ENCODE data around the gene TBC1D30.

TBC1D30 gene

DNA sequence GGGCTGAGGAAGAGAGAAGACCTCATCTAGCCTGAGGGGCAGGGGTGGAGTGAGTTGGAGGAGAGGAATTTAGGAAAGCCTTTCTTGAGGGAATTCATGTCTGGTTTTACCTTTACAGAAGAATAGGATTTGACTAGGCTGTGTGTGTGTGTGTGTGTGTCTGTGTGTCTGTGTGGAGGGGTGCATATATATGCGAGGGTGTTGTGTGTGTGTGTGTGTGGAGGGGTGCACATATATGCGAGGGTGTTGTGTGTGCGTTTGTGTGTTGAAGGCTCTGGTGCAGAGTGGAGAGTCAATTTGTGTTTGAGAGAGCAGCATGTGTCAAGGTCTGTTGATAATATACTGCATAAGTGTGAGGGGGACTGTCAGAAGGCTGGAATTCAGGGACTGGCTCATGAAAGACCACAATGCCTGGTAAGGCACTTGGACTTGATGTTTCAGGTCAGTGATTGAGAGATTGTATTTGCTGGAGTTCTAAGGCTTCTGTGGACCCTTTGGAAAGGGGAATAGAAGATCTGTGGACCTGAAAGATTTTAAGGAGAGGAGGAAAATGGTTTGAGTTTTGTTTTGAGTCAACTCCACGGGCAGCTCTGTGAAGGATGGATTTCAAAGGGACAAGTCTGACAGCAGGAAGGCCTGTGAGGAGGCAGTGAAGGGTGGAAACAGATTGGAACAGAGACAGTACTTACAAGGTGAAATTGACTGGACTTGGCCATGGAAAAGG is 34.6 kb downstream of the TBC1D30 start:
- H3K36me3 ChIP-seq (ENCODE audit: low read depth), result no peaks in the 10 kb centered on the region
- H3K9me3 ChIP-seq (ENCODE audit: severe bottlenecking), result no peaks in the 10 kb centered on the region
- no peak for DNase-seq (ENCODE audit: low spot score)
- no peak for TF ChIP-seq CTCF (IDR thresholded peaks at IDR 0.05; ENCODE audit: poor library complexity, severe bottlenecking)
- H3K27me3 ChIP-seq (ENCODE audit: insufficient read depth, poor library complexity, severe bottlenecking), result no peaks in the 10 kb centered on the region
- no peaks in the 10 kb centered on the region for H3K4me1 ChIP-seq (ENCODE audit: insufficient read depth, poor library complexity, severe bottlenecking)
- no peak overlapping the region for H3K27ac ChIP-seq (ENCODE audit: poor library complexity, severe bottlenecking)
- ATAC-seq (ENCODE audit: low read depth), result no peak
- no peak overlapping the region for H3K4me3 ChIP-seq (ENCODE audit: severe bottlenecking)

GRCh38 chr12:64860446-64860998 is 36.1 kb downstream of the TBC1D30 start:
- no peak overlapping the region for H3K4me3 ChIP-seq (ENCODE audit: severe bottlenecking)
- H3K9me3 ChIP-seq (ENCODE audit: severe bottlenecking), result no peaks in the 10 kb centered on the region
- ATAC-seq (ENCODE audit: low read depth) (no peak), DNase-seq (ENCODE audit: low spot score) (no peak)
- no peaks in the 10 kb centered on the region for H3K4me1 ChIP-seq (ENCODE audit: insufficient read depth, poor library complexity, severe bottlenecking)
- H3K36me3 ChIP-seq (ENCODE audit: low read depth), result 0 out of 2 replicates have a peak, but pooled peaks cover 3% of the 10 kb centered on the region
- no peaks in the 10 kb centered on the region for H3K27me3 ChIP-seq (ENCODE audit: insufficient read depth, poor library complexity, severe bottlenecking)
- H3K27ac ChIP-seq (ENCODE audit: poor library complexity, severe bottlenecking), result no peak overlapping the region
- TF ChIP-seq CTCF (IDR thresholded peaks at IDR 0.05; ENCODE audit: poor library complexity, severe bottlenecking), result no peak

- H3K27me3 ChIP-seq (ENCODE audit: insufficient read depth, poor library complexity, severe bottlenecking), result no peaks in the 10 kb centered on the region
- DNase-seq (ENCODE audit: low spot score), result no peak
- H3K9me3 ChIP-seq (ENCODE audit: severe bottlenecking), result no peaks in the 10 kb centered on the region
- no peak for ATAC-seq (ENCODE audit: low read depth)
- H3K36me3 ChIP-seq (ENCODE audit: low read depth), result 0 out of 2 replicates have a peak, but pooled peaks cover 3% of the 10 kb centered on the region
- H3K4me3 ChIP-seq (ENCODE audit: severe bottlenecking), result no peak overlapping the region
- no peak for TF ChIP-seq CTCF (IDR thresholded peaks at IDR 0.05; ENCODE audit: poor library complexity, severe bottlenecking)
- H3K4me1 ChIP-seq (ENCODE audit: insufficient read depth, poor library complexity, severe bottlenecking), result no peaks in the 10 kb centered on the region
- no peak overlapping the region for H3K27ac ChIP-seq (ENCODE audit: poor library complexity, severe bottlenecking)
Observed at GRCh38 chr12:64864319-64864718, 39.9 kb downstream of the TBC1D30 start.

DNA sequence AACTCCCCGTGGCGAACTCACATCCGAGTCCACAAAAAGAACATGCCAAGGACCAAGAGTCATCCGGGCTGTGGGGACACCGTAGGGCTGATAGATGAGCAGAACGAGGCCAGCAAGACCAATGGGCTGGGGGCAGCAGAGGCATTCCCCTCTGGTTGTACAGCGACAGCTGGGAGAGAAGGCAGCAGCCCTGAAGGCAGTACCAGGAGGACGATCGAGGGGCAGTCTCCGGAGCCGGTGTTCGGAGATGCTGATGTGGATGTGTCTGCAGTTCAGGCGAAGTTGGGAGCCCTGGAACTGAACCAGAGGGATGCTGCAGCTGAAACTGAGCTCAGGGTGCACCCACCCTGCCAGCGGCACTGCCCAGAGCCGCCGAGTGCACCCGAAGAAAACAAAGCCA is 50.7 kb downstream of the TBC1D30 start:
- DNase-seq (ENCODE audit: low spot score) (no peak), ATAC-seq (ENCODE audit: low read depth) (no peak)
- no peak overlapping the region for H3K4me3 ChIP-seq (ENCODE audit: severe bottlenecking)
- no peaks in the 10 kb centered on the region for H3K9me3 ChIP-seq (ENCODE audit: severe bottlenecking)
- no peaks in the 10 kb centered on the region for H3K4me1 ChIP-seq (ENCODE audit: insufficient read depth, poor library complexity, severe bottlenecking)
- no peaks in the 10 kb centered on the region for H3K36me3 ChIP-seq (ENCODE audit: low read depth)
- no peak overlapping the region for H3K27ac ChIP-seq (ENCODE audit: poor library complexity, severe bottlenecking)
- no peak for TF ChIP-seq CTCF (IDR thresholded peaks at IDR 0.05; ENCODE audit: poor library complexity, severe bottlenecking)
- no peaks in the 10 kb centered on the region for H3K27me3 ChIP-seq (ENCODE audit: insufficient read depth, poor library complexity, severe bottlenecking)

All from RWPE2 (cell line).